Adrenal gland (tissue), 5 donors: ENCODE results near the gene FCF1.

ENCODE experiments used
- CTCF ChIP-seq, 6 experiments: fragments of 450-650 bp in 4 of 6; fragments of 200-600 bp in 2 of 6; sonication (generic) in 1 of 6; IDR thresholded peaks; 1 replicate in 5 of 6; 2 replicates in 1 of 6; pipeline versions ENCODE4 v1.5.1 to v1.8.0; 2016 to 2021; ENCODE audit warnings: antibody characterized with exemption in 6 of 6, mild to moderate bottlenecking in 2 of 6, moderate library complexity in 1 of 6
- POLR2A ChIP-seq, 2 donors: fragments of 450-650 bp; IDR thresholded peaks; one replicate each; pipeline ENCODE4 v1.6.1; 2017; ENCODE audit warnings: antibody characterized with exemption in 2 of 2, mild to moderate bottlenecking in 2 of 2, moderate library complexity in 1 of 2
- donor health status: DM: no; HTN: no; CAD: no.

GRCh38 chr14:74703043-74703442 lies 9.9 kb upstream of the FCF1 start:
- TF ChIP-seq CTCF (IDR thresholded peaks at IDR 0.05) (no peak), POLR2A (IDR thresholded peaks at IDR 0.05) (no peak)
